ENCODE results near the gene ADRA2A. TPM values are rescaled to one million over a fixed set of nuclear protein-coding genes. Genes with fewer than 3 reads are reported as not detected.

The ADRA2A gene
- total RNA-seq, 6 experiments from 2014 or later = 0.22 to 0.99 (median 0.51) TPM

DNA sequence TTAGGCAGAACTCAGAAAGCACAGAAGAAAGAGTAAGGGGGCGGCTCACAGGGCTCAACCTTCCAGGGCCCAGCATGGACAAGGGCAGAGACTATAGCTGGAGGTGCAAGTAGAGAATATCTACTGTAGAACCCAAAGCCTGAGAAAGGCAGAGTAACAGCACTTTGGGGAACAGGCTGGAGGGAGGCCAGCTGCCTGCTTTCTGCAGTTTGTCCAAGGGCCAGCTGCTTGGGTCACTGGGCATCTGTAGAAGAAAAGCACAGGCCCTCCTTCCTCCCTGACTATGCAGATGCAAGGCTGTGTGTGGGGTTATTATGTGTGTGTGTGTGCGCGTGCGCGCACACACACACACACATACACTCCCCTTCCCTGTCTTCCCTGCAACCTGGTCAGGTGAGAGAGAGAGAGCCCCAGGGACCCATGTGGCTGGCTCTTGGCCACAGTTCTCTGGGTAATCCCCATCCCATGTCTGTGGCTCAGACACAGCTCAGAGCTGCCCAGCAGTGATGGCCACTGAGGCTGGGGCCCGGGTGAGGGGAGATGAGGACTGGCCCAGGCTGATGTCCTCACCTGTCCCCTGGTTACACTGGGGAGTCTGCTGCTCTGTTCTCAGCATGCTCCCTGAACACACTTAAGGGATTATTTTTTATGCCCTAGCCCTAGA is 9.0 kb downstream of the ADRA2A start:
- ATAC-seq (no peak), DNase-seq (no peak)
- Histone ChIP-seq H3K36me3 (no peaks in the 10 kb centered on the region), H3K27me3 (no peaks in the 10 kb centered on the region), H3K4me3 (no peak overlapping the region), H3K9me3 (no peaks in the 10 kb centered on the region), H3K27ac (no peak overlapping the region), H3K4me1 (no peaks in the 10 kb centered on the region)
- intact Hi-C loops (cut with DNase I) = no loop called here
- no peak for TF ChIP-seq POLR2A (IDR thresholded peaks at IDR 0.05)
- TF ChIP-seq, protein P1, sequence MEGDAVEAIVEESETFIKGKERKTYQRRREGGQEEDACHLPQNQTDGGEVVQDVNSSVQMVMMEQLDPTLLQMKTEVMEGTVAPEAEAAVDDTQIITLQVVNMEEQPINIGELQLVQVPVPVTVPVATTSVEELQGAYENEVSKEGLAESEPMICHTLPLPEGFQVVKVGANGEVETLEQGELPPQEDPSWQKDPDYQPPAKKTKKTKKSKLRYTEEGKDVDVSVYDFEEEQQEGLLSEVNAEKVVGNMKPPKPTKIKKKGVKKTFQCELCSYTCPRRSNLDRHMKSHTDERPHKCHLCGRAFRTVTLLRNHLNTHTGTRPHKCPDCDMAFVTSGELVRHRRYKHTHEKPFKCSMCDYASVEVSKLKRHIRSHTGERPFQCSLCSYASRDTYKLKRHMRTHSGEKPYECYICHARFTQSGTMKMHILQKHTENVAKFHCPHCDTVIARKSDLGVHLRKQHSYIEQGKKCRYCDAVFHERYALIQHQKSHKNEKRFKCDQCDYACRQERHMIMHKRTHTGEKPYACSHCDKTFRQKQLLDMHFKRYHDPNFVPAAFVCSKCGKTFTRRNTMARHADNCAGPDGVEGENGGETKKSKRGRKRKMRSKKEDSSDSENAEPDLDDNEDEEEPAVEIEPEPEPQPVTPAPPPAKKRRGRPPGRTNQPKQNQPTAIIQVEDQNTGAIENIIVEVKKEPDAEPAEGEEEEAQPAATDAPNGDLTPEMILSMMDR (IDR thresholded peaks at IDR 0.05) = no peak
- WGBS (ENCODE audit: insufficient coverage, low coverage, low lambda C conversion rate, missing lambda C conversion rate) = 62% methylated on average over 2 of the region's 6 CpGs

DNA sequence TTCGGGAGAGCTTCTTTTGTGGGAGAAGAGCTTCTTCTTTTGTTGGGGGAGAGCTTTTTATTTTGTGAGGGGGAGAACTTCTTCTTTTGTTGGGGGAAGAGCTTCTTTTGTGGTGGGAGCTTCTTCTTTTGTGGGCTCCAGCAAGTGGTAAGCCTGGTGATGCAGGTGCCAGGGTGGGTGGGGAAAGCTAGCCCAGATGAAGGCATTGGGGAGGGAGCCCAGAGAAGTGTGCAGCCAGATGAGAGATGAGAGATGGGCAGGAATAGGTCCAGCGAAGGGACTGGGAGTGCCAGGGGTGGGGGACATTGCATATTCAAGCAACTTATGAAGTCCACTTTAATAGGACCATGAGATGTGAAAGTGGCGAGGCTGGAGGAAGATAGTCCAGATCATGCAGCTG is 9.7 kb downstream of the ADRA2A start:
- TF ChIP-seq, protein P1 (IDR thresholded peaks at IDR 0.05) = no peak
- no peak for TF ChIP-seq POLR2A (IDR thresholded peaks at IDR 0.05)
- Histone ChIP-seq H3K27me3 (no peaks in the 10 kb centered on the region), H3K36me3 (no peaks in the 10 kb centered on the region), H3K9me3 (no peaks in the 10 kb centered on the region), H3K4me1 (no peaks in the 10 kb centered on the region), H3K27ac (no peak overlapping the region), H3K4me3 (no peak overlapping the region)
- 54% methylated on average over 3 of the region's 3 CpGs for WGBS (ENCODE audit: insufficient coverage, low coverage, low lambda C conversion rate, missing lambda C conversion rate)
- intact Hi-C loops (cut with DNase I) = no loop called here
- DNase-seq = no peak
- ATAC-seq = no peak

DNA sequence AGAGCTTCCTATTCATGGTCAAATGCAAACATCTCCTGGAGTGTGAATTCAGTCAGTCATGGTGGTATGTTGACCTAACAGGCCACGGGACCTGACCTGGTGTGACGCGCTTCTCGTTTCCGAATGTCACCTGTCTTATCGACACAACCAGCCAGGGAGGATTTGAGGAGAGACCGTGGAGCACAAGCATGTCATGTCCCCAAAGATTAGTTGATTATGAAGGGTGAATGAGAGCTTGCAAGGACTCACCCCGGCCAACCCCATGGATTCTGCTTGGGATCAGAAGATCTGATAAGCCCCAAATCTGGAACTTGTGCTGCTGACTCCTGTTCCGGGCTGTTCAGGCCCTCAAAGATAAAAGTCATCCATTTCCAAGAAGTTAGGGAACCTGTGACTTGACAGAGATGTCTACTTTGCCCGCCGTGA is 10.5 kb downstream of the ADRA2A start:
- DNase-seq (no peak), ATAC-seq (no peak)
- intact Hi-C loops (cut with DNase I) = no loop called here
- Histone ChIP-seq H3K27ac (no peak overlapping the region), H3K4me3 (no peak overlapping the region), H3K36me3 (no peaks in the 10 kb centered on the region), H3K4me1 (no peaks in the 10 kb centered on the region), H3K27me3 (no peaks in the 10 kb centered on the region), H3K9me3 (no peaks in the 10 kb centered on the region)
- TF ChIP-seq, protein P1 (IDR thresholded peaks at IDR 0.05) = no peak
- TF ChIP-seq POLR2A (IDR thresholded peaks at IDR 0.05) = no peak
- 78% methylated on average over 5 of the region's 11 CpGs for WGBS (ENCODE audit: insufficient coverage, low coverage, low lambda C conversion rate, missing lambda C conversion rate)

DNA sequence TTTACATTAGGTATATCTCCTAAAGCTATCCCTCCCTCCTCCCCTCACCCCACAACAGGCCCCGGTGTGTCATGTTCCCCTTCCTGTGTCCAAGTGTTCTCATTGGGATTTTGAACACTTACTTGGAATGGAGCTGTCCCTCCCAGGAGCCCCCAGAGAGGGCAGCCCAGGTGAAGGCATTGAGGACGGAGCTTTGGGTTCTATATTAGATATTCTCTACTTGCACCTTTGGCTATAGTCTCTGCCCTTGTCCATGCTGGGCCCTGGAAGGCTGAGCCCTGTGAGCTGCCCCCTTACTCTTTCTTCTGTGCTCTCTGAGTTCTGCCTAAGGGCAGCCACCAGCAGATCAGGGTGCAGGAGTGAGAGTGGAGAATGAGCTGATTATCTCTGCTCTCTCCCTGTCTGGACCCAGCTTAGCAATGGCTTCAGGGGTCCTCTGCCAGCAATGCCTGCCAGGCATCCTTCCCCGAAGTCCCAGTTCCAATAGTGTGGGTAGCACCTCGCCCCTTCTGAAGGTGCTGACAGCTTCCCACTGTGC is 11.2 kb downstream of the ADRA2A start:
- Histone ChIP-seq H3K27me3 (no peaks in the 10 kb centered on the region), H3K9me3 (no peaks in the 10 kb centered on the region), H3K4me1 (no peaks in the 10 kb centered on the region), H3K27ac (no peak overlapping the region), H3K36me3 (no peaks in the 10 kb centered on the region), H3K4me3 (no peak overlapping the region)
- WGBS (ENCODE audit: insufficient coverage, low coverage, low lambda C conversion rate, missing lambda C conversion rate) = 70% methylated on average over 2 of the region's 4 CpGs
- TF ChIP-seq, protein P1 (IDR thresholded peaks at IDR 0.05) = no peak
- TF ChIP-seq POLR2A (IDR thresholded peaks at IDR 0.05) = no peak
- intact Hi-C loops (cut with DNase I) = no loop called here
- no peak for DNase-seq
- ATAC-seq = no peak
